Renal cortex interstitium (tissue), 11 donors: ENCODE data around the gene MCTP1. TPM values are rescaled to one million over a fixed set of nuclear protein-coding genes. Genes with fewer than 3 reads are reported as not detected.

ENCODE experiments used
- DNase-seq, 11 donors: peaks; one replicate each; pipeline ENCODE4 v3.0.0-alpha.2; 2013; ENCODE audit warnings: low read depth in 9 of 11, low spot score in 4 of 11; ENCODE audit errors: extremely low read depth in 1 of 11
- polyA plus RNA-seq, 3 donors: library from polyadenylated mRNA; unstranded; fragments of 120-200 nt; gene quantifications; one replicate each; pipeline ENCODE4 v1.2.1, GENCODE V29; 2013; ENCODE audit not compliant: insufficient read length in 3 of 3

Gene MCTP1
- polyA plus RNA-seq, 3 donors = 4.3 to 7.1 (median 6.2) TPM

- no peak for DNase-seq
Measured at GRCh38 chr5:94932259-94932658, 352.6 kb downstream of the MCTP1 start.

GRCh38 chr5:94928891-94929290 is 356.0 kb downstream of the MCTP1 start:
- no peak for DNase-seq

GRCh38 chr5:94920570-94920969 is 364.3 kb downstream of the MCTP1 start:
- DNase-seq = no peak

DNA sequence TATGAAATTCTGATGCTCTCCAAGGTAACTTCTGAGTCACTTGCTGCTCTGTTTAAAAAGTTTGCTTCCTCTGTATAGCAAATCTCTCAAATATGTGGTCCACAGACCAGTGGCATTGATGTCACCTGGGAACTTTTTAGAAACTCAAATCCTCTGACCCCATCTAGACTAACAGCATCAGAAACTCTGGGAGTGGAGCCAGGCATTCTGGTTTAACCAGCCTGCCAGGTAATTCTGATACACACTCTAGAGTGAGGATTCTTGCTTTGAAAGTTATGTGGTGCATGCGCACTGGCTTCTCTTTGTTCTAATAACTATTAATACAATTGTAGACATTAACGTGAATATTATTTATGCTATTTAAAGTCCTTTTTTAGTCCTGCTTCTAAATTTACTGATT is 368.3 kb downstream of the MCTP1 start:
- DNase-seq = no peak

DNA sequence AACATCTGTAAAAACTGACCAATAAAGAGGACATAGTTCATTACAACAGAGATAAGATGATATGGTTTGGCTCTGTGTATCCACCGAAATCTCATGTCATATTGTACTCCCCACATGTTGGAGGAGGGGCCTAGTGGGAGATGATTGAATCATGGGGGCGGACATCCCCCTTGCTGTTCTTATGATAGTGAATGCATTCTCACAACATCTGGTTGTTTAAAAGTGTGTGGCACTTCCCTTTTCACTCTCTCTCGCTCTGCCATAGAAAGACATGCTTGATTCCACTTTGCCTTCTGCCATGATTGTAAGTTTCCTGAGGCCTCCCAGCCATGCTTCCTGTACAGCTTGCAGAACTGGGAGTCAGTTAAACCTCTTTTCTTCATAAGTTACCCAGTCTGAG is 373.6 kb downstream of the MCTP1 start:
- DNase-seq = no peak

DNA sequence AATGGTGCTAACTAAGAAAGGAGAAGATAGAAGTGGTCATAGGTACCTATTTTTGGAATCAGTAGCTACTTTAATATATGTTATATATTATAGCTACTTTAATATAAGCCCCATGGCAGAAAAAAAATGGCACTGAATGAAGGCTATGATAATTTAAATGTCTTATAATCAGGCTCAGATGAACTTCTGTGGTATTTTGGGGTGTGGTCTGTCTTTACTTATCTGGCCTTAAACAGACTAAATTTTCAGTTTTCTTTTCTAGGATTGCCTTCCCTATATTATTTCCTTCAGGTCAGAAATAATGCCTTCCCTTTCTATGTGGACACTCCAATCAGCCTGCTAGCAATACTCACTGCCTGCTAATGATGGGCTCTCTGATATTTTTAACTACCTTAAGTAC is 374.2 kb downstream of the MCTP1 start:
- no peak for DNase-seq

GRCh38 chr5:94908889-94909480 is 375.9 kb downstream of the MCTP1 start:
- DNase-seq = peak in 1 of 11 donors; percentile 30

DNA sequence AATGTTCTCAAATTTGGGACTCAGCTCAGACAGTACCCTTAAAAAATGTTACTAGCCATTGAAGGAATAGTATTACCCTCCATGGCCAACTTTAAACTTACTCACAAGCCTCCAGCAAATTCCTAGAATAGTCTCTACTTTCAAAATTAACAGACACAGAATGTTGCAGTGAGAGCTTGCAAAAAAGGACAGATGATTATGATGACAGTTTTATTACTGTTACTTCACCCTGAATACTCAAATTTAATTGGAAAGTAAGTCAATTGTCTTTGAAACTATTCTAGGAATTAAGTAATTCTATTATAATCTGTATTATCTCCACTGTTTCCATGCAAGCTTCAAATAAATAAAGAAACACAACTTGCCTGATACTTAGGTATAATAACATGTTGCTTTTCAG is 378.1 kb downstream of the MCTP1 start:
- no peak for DNase-seq

- DNase-seq = peak in 1 of 11 donors; percentile 35
Measured at GRCh38 chr5:94903726-94904125, 381.2 kb downstream of the MCTP1 start.

GRCh38 chr5:94901191-94901979 is 383.5 kb downstream of the MCTP1 start:
- no peak for DNase-seq

- DNase-seq = no peak
Measured at GRCh38 chr5:94900006-94900505, 384.8 kb downstream of the MCTP1 start.

DNA sequence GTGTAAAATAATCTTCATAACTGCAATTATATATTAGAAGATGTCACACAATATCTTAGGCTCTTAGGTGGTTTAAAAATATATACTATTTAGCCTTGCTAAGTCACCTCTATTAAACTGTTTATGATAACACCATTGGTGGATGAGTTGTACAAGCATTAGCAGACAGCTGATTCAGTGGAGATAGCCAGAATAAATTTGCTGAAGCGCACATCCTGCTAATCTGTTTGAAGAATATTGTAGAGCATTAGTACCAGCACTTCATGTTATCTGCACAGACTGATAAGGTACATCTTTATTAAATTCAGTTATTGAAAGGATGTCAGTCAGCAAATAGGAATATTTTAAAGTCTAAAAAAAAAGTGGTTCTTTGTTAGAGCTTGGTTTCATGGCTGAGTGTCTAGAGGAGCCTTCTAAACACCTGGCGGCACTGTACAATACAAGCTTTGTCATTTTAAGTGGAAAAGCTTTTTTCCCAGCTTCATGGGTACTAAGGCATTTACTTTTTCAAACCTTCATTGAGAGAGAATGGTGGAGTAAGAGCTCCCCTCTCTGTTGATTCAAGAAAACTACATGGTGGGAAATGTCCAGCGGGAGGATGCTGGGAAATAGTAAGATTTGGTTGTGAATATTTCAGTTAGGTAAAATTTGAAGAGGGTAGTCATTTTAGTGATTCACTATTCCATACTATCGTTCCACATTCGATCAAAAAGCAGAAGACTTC is 391.3 kb downstream of the MCTP1 start:
- peak in 2 of 11 donors; percentile 31 to 33 for DNase-seq

- DNase-seq = no peak
Measured at GRCh38 chr5:94891972-94892371, 392.9 kb downstream of the MCTP1 start.

GRCh38 chr5:94891565-94891964 is 393.3 kb downstream of the MCTP1 start:
- DNase-seq = no peak

GRCh38 chr5:94890907-94891306 is 394.0 kb downstream of the MCTP1 start:
- no peak for DNase-seq

- DNase-seq = no peak
Measured at GRCh38 chr5:94888674-94889073, 396.2 kb downstream of the MCTP1 start.

DNA sequence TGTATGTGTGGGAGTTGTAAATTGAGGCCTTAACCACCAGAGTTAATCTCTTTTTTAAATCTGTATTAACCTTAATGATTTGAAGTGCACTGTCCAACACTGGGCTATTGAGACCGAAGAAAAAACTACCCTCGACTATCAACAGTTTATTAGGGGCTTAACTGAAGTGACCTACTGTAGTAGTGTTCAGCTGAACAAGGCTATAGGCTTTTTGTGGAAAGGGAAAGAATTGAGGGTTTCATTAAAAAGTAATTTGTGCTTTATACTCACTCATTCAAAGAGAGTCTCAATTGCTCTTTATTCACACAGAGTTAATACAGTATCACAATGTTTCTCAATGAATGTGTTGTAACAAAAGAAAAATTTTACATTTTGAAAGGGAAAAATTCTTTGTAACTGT is 399.0 kb downstream of the MCTP1 start:
- DNase-seq = no peak

DNA sequence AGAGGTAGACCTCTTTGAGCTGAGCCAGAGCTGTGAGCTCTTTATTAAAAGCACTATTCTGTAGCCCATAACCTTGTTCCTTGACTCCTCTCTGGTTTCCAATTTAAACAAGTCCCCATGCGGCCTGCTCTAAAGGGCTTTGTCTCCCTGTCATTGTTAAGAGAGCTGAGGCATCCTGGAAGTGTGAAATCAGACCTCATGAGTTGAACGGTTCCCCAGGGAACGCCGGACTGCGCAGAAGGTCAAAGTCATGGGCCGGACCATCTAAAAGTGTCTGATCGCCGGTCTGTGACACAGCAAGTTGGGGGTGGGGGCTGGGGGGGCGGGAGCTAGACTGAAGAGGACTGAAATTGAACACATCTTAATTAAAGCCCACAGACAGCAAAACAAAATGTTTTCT is 400.6 kb downstream of the MCTP1 start:
- peak in 10 of 11 donors; percentile 51 to 77 (median 68) for DNase-seq

DNA sequence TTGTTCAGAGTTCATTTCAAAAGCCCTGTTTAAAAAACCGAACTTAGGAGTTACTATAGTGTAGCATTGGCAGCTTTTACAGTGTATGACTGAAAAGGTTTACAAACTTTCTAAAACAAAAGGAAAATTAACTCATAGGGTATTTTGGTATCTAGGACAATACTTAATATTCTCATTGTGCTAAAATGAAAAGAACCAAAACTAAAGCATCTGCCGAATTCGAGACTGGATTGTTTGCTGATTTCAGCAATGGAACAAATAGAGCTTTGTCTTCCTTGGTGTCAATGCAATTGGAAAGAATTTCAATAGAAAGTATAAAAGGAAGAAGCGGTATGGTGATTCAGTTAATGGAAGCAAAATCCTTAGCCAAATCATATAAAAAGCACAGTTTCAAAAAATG is 412.4 kb downstream of the MCTP1 start:
- no peak for DNase-seq
